PC-9 (cell line): Measurements from ENCODE around the gene ETS1. TPM values are rescaled to one million over a fixed set of nuclear protein-coding genes. Genes with fewer than 3 reads are reported as not detected.

Experiments used
- BruUV-seq: library from RNA; stranded (reverse); fragments of 400-500 nt; replicated peaks from 2 replicates; lab custom pipeline; 2021; lab: Mats Ljungman, UMichigan
- CTCF ChIA-PET: fragments of 300-600 bp; sonication (Branson Sonifier 250); formaldehyde crosslinking; loops from one replicate; lab custom pipeline; 2022; ENCODE audit warnings: antibody characterized with exemption; lab: Charles Lee
- POLR2A ChIA-PET: fragments of 300-600 bp; sonication (Branson Sonifier 250); formaldehyde crosslinking; loops from one replicate; lab custom pipeline; 2022; ENCODE audit warnings: antibody characterized with exemption; ENCODE audit not compliant: unreplicated experiment; lab: Charles Lee
- DNase-seq, 2 experiments: peaks; one replicate each; pipeline versions ENCODE4 v3.0.0 to v3.0.0-alpha.2; 2015 to 2022; ENCODE audit warnings: mixed read lengths in 1 of 2
- H2AFZ ChIP-seq: fragments of 200-600 bp; sonication (generic); 2 replicates; pipeline ENCODE4 v1.8.1; 2017; ENCODE audit warnings: antibody characterized with exemption
- H3F3A ChIP-seq: fragments of 200-600 bp; sonication (generic); 2 replicates; pipeline ENCODE4 v1.8.1; 2017; ENCODE audit warnings: antibody characterized with exemption, mild to moderate bottlenecking, low read depth; ENCODE audit not compliant: insufficient read depth
- H3K27ac ChIP-seq: fragments of 200-600 bp; sonication (generic); 2 replicates; pipeline ENCODE4 v1.6.1; 2016; ENCODE audit warnings: mixed run types
- H3K27me3 ChIP-seq: fragments of 200-600 bp; sonication (generic); 2 replicates; pipeline ENCODE4 v1.6.1; 2016; ENCODE audit warnings: low read depth, mixed run types; ENCODE audit not compliant: insufficient read depth
- H3K36me3 ChIP-seq: fragments of 200-600 bp; sonication (generic); 2 replicates; pipeline ENCODE4 v1.6.1; 2016; ENCODE audit warnings: low read depth, mixed run types
- H3K4me1 ChIP-seq: fragments of 200-600 bp; sonication (generic); replicated peaks from 2 replicates; pipeline ENCODE4 v1.6.1; 2016; ENCODE audit warnings: mixed run types; ENCODE audit not compliant: insufficient read depth
- H3K4me2 ChIP-seq: fragments of 200-600 bp; sonication (generic); 2 replicates; pipeline ENCODE4 v1.6.1; 2017; ENCODE audit warnings: mixed run types
- H3K4me3 ChIP-seq: fragments of 200-600 bp; sonication (generic); 2 replicates; pipeline ENCODE4 v1.6.1; 2016; ENCODE audit warnings: mixed run types
- H3K79me2 ChIP-seq: fragments of 200-600 bp; sonication (generic); 2 replicates; pipeline ENCODE4 v1.6.1; 2017; ENCODE audit warnings: low read depth, mixed run types
- H3K9me2 ChIP-seq: fragments of 200-600 bp; sonication (generic); 2 replicates; pipeline ENCODE4 v1.8.1; 2017; ENCODE audit warnings: mild to moderate bottlenecking; ENCODE audit not compliant: insufficient read depth
- H3K9me3 ChIP-seq: fragments of 200-600 bp; sonication (generic); 2 replicates; pipeline ENCODE4 v1.8.1; 2016; ENCODE audit warnings: low read depth; ENCODE audit not compliant: insufficient read depth
- H4K20me1 ChIP-seq: fragments of 200-600 bp; sonication (generic); 2 replicates; pipeline ENCODE4 v1.8.1; 2017; ENCODE audit not compliant: insufficient read depth
- EZH2 ChIP-seq: fragments of 200-600 bp; sonication (generic); IDR thresholded peaks from 2 replicates; pipeline ENCODE4 v1.8.0; 2017; ENCODE audit warnings: antibody characterized with exemption, low read depth
- intact Hi-C: fragments of 100-400 bp; cut with micrococcal nuclease; formaldehyde crosslinking; loops from one replicate; pipeline ENCODE4 v1.10.0; 2022; ENCODE audit not compliant: unreplicated experiment
- total RNA-seq: library from RNA; stranded (reverse); gene quantifications from 2 replicates; pipeline ENCODE4 v1.2.3, GENCODE V29; 2021
- TF ChIP-seq, protein P1 (sequence below): fragments of 200-600 bp; sonication (generic); conservative IDR thresholded peaks from 2 replicates; pipeline ENCODE4 v1.6.1; 2017; ENCODE audit warnings: mixed run types, antibody characterized with exemption, mild to moderate bottlenecking, moderate library complexity

The ETS1 gene
- total RNA-seq, 1 experiment from 2014 or later, result 23.3 TPM

DNA sequence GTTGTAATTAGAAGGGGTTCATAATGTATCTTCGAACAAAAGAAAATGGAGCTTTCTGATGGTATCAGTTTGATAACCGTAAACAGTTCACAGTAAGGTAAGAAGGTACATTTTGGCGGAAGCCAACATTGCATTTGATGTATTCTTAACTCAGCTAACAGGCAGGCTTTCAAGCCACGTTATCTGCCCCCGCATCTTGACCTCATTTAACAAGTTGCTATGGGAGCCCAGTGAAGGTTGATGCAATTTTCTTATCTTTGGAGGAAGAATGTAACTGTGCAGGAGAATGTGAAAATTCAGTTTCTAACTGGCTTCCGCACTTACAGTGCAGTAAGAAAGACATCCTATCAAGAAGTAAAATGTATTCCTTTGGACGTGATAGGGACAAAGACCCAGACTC lies 110.6 kb downstream of the ETS1 start:
- BruUV-seq, result no TSS peak
- peaks cover 6% of the 10 kb centered on the region for H3K4me1 ChIP-seq
- H3K9me3 ChIP-seq, result no peaks in the 10 kb centered on the region
- H3K36me3 ChIP-seq, result peaks cover 14% of the 10 kb centered on the region; the same call in 1 of the 2 replicates
- no peaks in the 10 kb centered on the region for H3K79me2 ChIP-seq
- H3K4me2 ChIP-seq, result no peak overlapping the region
- H3F3A ChIP-seq, result no peaks in the 10 kb centered on the region
- intact Hi-C loops, result no loop called here
- H3K27me3 ChIP-seq, result no peaks in the 10 kb centered on the region
- no peak overlapping the region for H2AFZ ChIP-seq
- H3K4me3 ChIP-seq, result no peak overlapping the region
- no peaks in the 10 kb centered on the region for H4K20me1 ChIP-seq
- TF ChIP-seq, protein P1, sequence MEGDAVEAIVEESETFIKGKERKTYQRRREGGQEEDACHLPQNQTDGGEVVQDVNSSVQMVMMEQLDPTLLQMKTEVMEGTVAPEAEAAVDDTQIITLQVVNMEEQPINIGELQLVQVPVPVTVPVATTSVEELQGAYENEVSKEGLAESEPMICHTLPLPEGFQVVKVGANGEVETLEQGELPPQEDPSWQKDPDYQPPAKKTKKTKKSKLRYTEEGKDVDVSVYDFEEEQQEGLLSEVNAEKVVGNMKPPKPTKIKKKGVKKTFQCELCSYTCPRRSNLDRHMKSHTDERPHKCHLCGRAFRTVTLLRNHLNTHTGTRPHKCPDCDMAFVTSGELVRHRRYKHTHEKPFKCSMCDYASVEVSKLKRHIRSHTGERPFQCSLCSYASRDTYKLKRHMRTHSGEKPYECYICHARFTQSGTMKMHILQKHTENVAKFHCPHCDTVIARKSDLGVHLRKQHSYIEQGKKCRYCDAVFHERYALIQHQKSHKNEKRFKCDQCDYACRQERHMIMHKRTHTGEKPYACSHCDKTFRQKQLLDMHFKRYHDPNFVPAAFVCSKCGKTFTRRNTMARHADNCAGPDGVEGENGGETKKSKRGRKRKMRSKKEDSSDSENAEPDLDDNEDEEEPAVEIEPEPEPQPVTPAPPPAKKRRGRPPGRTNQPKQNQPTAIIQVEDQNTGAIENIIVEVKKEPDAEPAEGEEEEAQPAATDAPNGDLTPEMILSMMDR, result no peak
- no peak for TF ChIP-seq EZH2
- no peak for DNase-seq
- no peaks in the 10 kb centered on the region for H3K9me2 ChIP-seq
- CTCF ChIA-PET, result no interaction called here
- H3K27ac ChIP-seq, result no peak overlapping the region
- POLR2A ChIA-PET, result no interaction called here

DNA sequence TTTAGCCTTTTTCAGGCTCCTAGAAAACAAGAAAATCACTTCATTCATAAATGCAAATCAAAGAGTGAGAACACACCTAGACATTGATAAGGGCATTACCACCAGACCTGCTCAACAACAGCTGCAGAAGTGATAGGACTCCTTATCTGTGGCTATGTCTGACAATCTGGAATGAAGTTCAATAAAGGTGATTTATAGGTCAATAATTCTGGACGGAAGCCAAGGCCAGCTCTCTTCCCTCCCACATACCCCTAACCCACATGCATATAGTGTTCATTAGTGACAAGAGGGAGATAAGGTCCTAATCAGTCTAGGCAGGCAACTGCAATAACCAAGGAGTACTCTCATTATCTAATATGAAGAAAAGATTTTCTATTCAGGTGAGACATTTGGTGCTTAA lies 111.3 kb downstream of the ETS1 start:
- no peaks in the 10 kb centered on the region for H3K79me2 ChIP-seq
- DNase-seq, result no peak
- H3F3A ChIP-seq, result no peaks in the 10 kb centered on the region
- H4K20me1 ChIP-seq, result no peaks in the 10 kb centered on the region
- H3K9me3 ChIP-seq, result no peaks in the 10 kb centered on the region
- CTCF ChIA-PET, result no interaction called here
- H3K36me3 ChIP-seq, result peaks cover 14% of the 10 kb centered on the region; the same call in 1 of the 2 replicates
- no peak overlapping the region for H3K27ac ChIP-seq
- H2AFZ ChIP-seq, result no peak overlapping the region
- no peaks in the 10 kb centered on the region for H3K9me2 ChIP-seq
- no peak overlapping the region for H3K4me2 ChIP-seq
- BruUV-seq, result no TSS peak
- intact Hi-C loops, result no loop called here
- no peaks in the 10 kb centered on the region for H3K27me3 ChIP-seq
- H3K4me1 ChIP-seq, result peaks cover under 1% of the 10 kb centered on the region; the same call in 1 of the 2 replicates
- POLR2A ChIA-PET, result no interaction called here
- TF ChIP-seq EZH2, result no peak
- H3K4me3 ChIP-seq, result no peak overlapping the region

DNA sequence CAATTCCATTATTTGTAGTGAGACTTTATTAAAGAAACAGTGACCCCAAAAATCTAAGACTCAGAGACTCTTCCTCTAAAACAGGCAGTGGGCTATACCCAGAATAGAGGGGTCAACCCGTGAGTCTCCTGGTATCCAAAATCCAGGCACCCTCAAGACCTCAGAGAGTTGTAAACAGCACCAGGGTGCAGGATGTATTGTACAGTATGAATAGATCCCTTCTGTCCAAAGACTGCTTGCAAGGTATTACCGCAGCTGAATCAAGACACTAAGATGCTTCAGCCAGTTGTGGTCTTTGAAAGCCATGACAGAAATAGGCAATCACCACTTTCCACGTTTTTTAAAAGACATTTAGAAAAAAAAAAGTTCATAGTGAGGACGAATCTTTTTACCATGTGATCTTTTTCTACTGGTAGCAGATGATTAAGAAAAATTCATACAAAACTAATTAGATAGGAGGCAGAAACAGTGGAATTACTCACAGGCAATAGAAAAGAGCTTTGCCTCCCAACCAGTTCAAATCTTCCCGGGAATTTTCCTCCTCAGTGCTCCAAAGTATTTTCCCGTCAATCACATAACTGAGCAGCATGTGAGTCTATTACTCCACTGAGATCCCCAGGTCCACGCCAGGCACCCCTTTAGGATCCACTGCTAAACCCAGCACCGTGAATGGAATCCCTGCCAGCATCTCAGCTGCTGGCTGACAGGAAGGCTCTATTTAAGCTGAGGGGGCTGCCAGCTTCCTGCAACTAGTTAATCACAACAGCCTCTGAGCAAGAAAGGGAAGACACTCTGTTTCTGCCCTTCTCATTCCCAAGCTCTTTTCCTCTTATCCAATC lies 113.1 kb downstream of the ETS1 start:
- Histone ChIP-seq H3K79me2 (no peaks in the 10 kb centered on the region), H3K9me3 (no peaks in the 10 kb centered on the region), H3K27me3 (no peaks in the 10 kb centered on the region), H3K36me3 (0 out of 2 replicates have a peak, but pooled peaks cover 4% of the 10 kb centered on the region), H3K4me1 (no peaks in the 10 kb centered on the region), H3K4me3 (no peak overlapping the region), H4K20me1 (no peaks in the 10 kb centered on the region), H3K27ac (no peak overlapping the region), H3K4me2 (no peak overlapping the region), H2AFZ (no peak overlapping the region), H3F3A (no peaks in the 10 kb centered on the region), H3K9me2 (no peaks in the 10 kb centered on the region)
- intact Hi-C loops, result no loop called here
- ChIA-PET POLR2A (no interaction called here), CTCF (no interaction called here)
- BruUV-seq, result no TSS peak
- no peak for TF ChIP-seq EZH2
- TF ChIP-seq, protein P1, result no peak
- no peak for DNase-seq
